Neural progenitor cell (in vitro differentiated cells): ENCODE data around the gene SLC17A8.

ENCODE experiments used
- EZH2 ChIP-seq: fragments of 200-600 bp; sonication (generic); IDR thresholded peaks from 2 replicates; pipeline ENCODE4 v1.6.1; 2017; ENCODE audit warnings: antibody characterized with exemption, mild to moderate bottlenecking, moderate library complexity
- TF ChIP-seq, protein P1 (sequence below): fragments of 200-600 bp; sonication (generic); IDR thresholded peaks from 2 replicates; pipeline ENCODE4 v1.5.1; 2017; ENCODE audit warnings: antibody characterized with exemption, mild to moderate bottlenecking

GRCh38 chr12:100427078-100427477, 70.2 kb downstream of the SLC17A8 start:
- TF ChIP-seq, protein P1, sequence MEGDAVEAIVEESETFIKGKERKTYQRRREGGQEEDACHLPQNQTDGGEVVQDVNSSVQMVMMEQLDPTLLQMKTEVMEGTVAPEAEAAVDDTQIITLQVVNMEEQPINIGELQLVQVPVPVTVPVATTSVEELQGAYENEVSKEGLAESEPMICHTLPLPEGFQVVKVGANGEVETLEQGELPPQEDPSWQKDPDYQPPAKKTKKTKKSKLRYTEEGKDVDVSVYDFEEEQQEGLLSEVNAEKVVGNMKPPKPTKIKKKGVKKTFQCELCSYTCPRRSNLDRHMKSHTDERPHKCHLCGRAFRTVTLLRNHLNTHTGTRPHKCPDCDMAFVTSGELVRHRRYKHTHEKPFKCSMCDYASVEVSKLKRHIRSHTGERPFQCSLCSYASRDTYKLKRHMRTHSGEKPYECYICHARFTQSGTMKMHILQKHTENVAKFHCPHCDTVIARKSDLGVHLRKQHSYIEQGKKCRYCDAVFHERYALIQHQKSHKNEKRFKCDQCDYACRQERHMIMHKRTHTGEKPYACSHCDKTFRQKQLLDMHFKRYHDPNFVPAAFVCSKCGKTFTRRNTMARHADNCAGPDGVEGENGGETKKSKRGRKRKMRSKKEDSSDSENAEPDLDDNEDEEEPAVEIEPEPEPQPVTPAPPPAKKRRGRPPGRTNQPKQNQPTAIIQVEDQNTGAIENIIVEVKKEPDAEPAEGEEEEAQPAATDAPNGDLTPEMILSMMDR = no peak
- TF ChIP-seq EZH2 = no peak
